GM12801 (cell line): Measurements from ENCODE around the gene HAUS8.

Source experiments
- CTCF ChIP-seq: IDR thresholded peaks from one replicate; pipeline ENCODE4 v1.5.1; 2011; ENCODE audit warnings: control low read depth; ENCODE audit not compliant: insufficient read length; ENCODE audit errors: extremely low read depth

Gene HAUS8

GRCh38 chr19:17049711-17050280 lies 25.5 kb downstream of the HAUS8 start:
- no peak for TF ChIP-seq CTCF

GRCh38 chr19:17048885-17049453 lies 26.3 kb downstream of the HAUS8 start:
- TF ChIP-seq CTCF: no peak

GRCh38 chr19:17045907-17046502 lies 29.2 kb downstream of the HAUS8 start:
- TF ChIP-seq CTCF: no peak

- no peak for TF ChIP-seq CTCF
These were observed 31.5 kb downstream of the HAUS8 start for GRCh38 chr19:17043744-17044143.

- TF ChIP-seq CTCF: no peak
These were observed 33.3 kb downstream of the HAUS8 start for GRCh38 chr19:17041976-17042375.

- TF ChIP-seq CTCF: no peak
These were observed 37.2 kb downstream of the HAUS8 start for GRCh38 chr19:17037966-17038500.

GRCh38 chr19:17037184-17037583 lies 38.1 kb downstream of the HAUS8 start:
- TF ChIP-seq CTCF: no peak
